ENCODE results near the gene SPSB3. TPM values are rescaled to one million over a fixed set of nuclear protein-coding genes. Genes with fewer than 3 reads are reported as not detected.

Gene SPSB3
- total and polyA plus RNA-seq, 2 experiments from 2014 or later = 27.1 to 34.7 TPM

DNA sequence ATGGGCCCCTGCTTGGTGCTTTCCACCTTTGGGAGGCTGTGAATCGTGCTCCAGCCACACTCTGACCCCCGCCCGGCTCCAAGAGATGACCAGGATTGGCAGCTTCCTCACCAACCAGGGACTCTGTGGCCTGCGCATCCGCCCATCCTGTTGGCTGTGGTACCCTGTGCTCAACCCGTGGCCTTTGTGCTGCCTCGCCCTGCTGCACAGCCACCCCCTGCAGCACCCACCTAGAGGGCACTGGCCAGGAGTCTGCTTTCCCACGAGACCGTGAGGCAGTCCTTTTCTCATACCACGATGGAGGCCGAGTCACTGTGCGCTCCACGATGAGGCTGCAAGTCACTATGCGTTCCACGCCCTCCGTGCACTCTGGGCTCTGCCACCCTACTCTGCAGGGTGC lies 30.4 kb downstream of the SPSB3 start (continued):
- TF ChIP-seq, protein P1, sequence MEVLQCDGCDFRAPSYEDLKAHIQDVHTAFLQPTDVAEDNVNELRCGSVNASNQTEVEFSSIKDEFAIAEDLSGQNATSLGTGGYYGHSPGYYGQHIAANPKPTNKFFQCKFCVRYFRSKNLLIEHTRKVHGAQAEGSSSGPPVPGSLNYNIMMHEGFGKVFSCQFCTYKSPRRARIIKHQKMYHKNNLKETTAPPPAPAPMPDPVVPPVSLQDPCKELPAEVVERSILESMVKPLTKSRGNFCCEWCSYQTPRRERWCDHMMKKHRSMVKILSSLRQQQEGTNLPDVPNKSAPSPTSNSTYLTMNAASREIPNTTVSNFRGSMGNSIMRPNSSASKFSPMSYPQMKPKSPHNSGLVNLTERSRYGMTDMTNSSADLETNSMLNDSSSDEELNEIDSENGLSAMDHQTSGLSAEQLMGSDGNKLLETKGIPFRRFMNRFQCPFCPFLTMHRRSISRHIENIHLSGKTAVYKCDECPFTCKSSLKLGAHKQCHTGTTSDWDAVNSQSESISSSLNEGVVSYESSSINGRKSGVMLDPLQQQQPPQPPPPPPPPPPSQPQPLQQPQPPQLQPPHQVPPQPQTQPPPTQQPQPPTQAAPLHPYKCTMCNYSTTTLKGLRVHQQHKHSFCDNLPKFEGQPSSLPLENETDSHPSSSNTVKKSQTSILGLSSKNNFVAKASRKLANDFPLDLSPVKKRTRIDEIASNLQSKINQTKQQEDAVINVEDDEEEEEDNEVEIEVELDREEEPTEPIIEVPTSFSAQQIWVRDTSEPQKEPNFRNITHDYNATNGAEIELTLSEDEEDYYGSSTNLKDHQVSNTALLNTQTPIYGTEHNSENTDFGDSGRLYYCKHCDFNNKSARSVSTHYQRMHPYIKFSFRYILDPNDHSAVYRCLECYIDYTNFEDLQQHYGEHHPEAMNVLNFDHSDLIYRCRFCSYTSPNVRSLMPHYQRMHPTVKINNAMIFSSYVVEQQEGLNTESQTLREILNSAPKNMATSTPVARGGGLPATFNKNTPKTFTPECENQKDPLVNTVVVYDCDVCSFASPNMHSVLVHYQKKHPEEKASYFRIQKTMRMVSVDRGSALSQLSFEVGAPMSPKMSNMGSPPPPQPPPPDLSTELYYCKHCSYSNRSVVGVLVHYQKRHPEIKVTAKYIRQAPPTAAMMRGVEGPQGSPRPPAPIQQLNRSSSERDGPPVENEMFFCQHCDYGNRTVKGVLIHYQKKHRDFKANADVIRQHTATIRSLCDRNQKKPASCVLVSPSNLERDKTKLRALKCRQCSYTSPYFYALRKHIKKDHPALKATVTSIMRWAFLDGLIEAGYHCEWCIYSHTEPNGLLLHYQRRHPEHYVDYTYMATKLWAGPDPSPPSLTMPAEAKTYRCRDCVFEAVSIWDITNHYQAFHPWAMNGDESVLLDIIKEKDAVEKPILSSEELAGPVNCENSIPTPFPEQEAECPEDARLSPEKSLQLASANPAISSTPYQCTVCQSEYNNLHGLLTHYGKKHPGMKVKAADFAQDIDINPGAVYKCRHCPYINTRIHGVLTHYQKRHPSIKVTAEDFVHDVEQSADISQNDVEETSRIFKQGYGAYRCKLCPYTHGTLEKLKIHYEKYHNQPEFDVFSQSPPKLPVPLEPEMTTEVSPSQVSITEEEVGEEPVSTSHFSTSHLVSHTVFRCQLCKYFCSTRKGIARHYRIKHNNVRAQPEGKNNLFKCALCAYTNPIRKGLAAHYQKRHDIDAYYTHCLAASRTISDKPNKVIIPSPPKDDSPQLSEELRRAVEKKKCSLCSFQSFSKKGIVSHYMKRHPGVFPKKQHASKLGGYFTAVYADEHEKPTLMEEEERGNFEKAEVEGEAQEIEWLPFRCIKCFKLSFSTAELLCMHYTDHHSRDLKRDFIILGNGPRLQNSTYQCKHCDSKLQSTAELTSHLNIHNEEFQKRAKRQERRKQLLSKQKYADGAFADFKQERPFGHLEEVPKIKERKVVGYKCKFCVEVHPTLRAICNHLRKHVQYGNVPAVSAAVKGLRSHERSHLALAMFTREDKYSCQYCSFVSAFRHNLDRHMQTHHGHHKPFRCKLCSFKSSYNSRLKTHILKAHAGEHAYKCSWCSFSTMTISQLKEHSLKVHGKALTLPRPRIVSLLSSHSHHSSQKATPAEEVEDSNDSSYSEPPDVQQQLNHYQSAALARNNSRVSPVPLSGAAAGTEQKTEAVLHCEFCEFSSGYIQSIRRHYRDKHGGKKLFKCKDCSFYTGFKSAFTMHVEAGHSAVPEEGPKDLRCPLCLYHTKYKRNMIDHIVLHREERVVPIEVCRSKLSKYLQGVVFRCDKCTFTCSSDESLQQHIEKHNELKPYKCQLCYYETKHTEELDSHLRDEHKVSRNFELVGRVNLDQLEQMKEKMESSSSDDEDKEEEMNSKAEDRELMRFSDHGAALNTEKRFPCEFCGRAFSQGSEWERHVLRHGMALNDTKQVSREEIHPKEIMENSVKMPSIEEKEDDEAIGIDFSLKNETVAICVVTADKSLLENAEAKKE (CRISPR knock-in tag; IDR thresholded peaks at IDR 0.05) = no peak
- TF ChIP-seq, protein P2, sequence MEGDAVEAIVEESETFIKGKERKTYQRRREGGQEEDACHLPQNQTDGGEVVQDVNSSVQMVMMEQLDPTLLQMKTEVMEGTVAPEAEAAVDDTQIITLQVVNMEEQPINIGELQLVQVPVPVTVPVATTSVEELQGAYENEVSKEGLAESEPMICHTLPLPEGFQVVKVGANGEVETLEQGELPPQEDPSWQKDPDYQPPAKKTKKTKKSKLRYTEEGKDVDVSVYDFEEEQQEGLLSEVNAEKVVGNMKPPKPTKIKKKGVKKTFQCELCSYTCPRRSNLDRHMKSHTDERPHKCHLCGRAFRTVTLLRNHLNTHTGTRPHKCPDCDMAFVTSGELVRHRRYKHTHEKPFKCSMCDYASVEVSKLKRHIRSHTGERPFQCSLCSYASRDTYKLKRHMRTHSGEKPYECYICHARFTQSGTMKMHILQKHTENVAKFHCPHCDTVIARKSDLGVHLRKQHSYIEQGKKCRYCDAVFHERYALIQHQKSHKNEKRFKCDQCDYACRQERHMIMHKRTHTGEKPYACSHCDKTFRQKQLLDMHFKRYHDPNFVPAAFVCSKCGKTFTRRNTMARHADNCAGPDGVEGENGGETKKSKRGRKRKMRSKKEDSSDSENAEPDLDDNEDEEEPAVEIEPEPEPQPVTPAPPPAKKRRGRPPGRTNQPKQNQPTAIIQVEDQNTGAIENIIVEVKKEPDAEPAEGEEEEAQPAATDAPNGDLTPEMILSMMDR (conservative IDR thresholded peaks at IDR 0.05; ENCODE audit: low read depth in 2 of 2) = no peak
- TF ChIP-seq ZNF331 (CRISPR knock-in tag; IDR thresholded peaks at IDR 0.05; ENCODE audit: low read depth) (no peak), POLR2AphosphoS5 (IDR thresholded peaks at IDR 0.05; ENCODE audit: low read depth) (no peak), CREB1 (CRISPR knock-in tag; IDR thresholded peaks at IDR 0.05; ENCODE audit: low read depth) (no peak)

DNA sequence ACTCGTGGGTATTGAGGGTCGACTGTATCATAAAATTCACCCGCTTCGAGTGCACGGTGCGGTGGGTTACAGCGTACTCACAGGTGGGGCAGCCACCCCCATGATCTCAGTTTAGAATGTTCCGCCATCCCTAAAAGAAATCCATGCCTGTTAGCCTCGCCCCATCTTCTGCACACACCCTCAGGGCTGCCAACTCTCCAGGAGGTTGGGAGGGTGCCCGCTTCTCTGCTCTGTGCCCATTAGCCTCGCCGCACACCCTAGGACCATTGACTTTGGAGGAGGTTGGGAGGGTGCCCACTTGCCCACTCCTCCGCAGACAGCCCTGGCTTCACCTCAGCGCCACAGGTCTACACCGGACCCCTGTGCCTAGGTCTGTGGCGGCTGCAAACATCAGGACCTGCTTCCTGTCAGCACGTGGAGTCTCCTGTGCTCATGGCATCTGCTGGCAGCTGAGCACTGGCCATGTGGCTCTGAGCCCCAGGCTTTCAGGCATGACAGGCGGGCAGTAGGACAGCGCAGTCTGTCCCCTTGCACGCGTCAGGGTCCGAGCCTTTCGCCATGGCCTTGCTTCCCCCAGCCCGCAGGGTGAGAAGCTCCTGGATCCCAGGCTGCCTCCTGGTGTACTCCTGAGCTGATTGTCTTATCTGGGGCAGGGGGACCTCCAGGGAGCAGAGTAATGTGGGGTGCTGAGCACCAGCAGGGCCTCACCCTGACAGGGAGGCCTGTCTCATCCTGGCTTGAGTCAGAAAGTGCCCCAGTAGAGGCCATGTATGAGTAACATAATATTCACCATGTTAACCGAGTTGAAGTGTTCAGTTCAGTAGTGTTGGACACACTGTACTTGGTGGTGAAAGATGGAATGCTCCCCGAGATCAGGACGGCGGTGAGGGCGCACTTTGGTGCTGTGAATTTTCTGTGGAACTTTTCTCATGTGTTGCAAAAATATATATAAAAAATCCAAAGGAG lies 32.9 kb downstream of the SPSB3 start:
- no peak for TF ChIP-seq EZH2phosphoT487 (IDR thresholded peaks at IDR 0.05; ENCODE audit: unreplicated experiment)
- Mint-ChIP-seq H3K4me3 (no peak overlapping the region), H3K4me1 (no peaks in the 10 kb centered on the region), H3K27ac (no peak overlapping the region), H3K27me3 (ENCODE audit: insufficient read depth, low read depth, poor library complexity) (peaks cover 11% of the 10 kb centered on the region), H3K9me3 (no peaks in the 10 kb centered on the region), H3K36me3 (ENCODE audit: low read depth) (peaks cover 26% of the 10 kb centered on the region)
- no peak overlapping the region for H2AFZ ChIP-seq
- no peaks in the 10 kb centered on the region for H3K4me1 ChIP-seq (ENCODE audit: insufficient read depth)
- no peaks in the 10 kb centered on the region for H3K9me2 ChIP-seq (ENCODE audit: insufficient read depth)
- H3K27me3 ChIP-seq (ENCODE audit: insufficient read depth) = no peaks in the 10 kb centered on the region
- no peak overlapping the region for H3K4me3 ChIP-seq
- H3F3A ChIP-seq (replicated peaks; ENCODE audit: low read depth) = no peaks in the 10 kb centered on the region
- DNase-seq (ENCODE audit: low spot score) = no peak
- no peak for ATAC-seq
- no peaks in the 10 kb centered on the region for H3K79me2 ChIP-seq (replicated peaks; ENCODE audit: insufficient read depth)
- H3K36me3 ChIP-seq (ENCODE audit: insufficient read depth) = no peaks in the 10 kb centered on the region; the same call in 1 of the 2 replicates
- H4K20me1 ChIP-seq (replicated peaks; ENCODE audit: insufficient read depth) = no peaks in the 10 kb centered on the region
- H3K27ac ChIP-seq (ENCODE audit: low read depth) = no peak overlapping the region
- no peak overlapping the region for H3K4me2 ChIP-seq

All from GM23338 (cell line).